ENCODE measurements around the gene MTCL1.

Gene MTCL1

DNA sequence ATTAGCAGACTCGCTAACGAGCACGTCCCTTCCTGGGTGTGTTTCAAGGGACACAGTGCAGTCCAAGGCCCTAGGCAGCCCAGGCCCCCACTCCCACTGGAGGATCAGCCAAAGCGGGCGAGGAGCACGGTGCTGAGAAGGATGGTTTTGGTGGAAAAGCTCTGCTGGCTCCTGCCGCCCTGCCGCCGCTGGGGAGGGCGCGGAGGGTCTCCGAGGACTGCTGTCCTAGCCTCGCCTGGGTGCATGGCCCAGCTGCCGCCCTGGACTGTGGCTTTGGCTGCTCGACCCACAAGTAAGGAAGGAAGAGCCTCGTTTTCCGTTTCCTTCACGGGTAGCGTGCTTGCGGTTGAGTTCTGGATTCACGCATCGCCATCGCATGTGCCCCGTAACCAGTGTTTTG lies 79.9 kb downstream of the MTCL1 start:
- Histone ChIP-seq H3K4me1 (ENCODE audit: insufficient read depth, low read length, poor library complexity, severe bottlenecking) (no peaks in the 10 kb centered on the region), H3K4me3 (ENCODE audit: low read length, poor library complexity, severe bottlenecking) (no peak overlapping the region), H3F3A (ENCODE audit: low read depth) (no peaks in the 10 kb centered on the region), H2AFZ (ENCODE audit: low read length) (no peak overlapping the region), H3K36me3 (ENCODE audit: insufficient read depth, low read length) (peaks cover 15% of the 10 kb centered on the region; the same call in 1 of the 2 replicates), H4K20me1 (ENCODE audit: insufficient read depth, low read length, poor library complexity, severe bottlenecking) (no peaks in the 10 kb centered on the region), H3K4me2 (ENCODE audit: low read depth, low read length, poor library complexity, severe bottlenecking) (no peak overlapping the region), H3K9me3 (ENCODE audit: insufficient read depth, low read depth, low read length) (no peaks in the 10 kb centered on the region), H3K9me2 (replicated peaks; ENCODE audit: low read depth, low read length) (no peaks in the 10 kb centered on the region), H3K79me2 (ENCODE audit: insufficient read depth, low read length) (no peaks in the 10 kb centered on the region), H3K9ac (ENCODE audit: low read depth, low read length, poor library complexity, severe bottlenecking) (no peak overlapping the region), H3K27me3 (ENCODE audit: insufficient read depth, low read length, poor library complexity, severe bottlenecking) (no peaks in the 10 kb centered on the region)
- TF ChIP-seq EZH2phosphoT487 (IDR thresholded peaks at IDR 0.05; ENCODE audit: borderline replicate concordance), result no peak
- TF ChIP-seq, protein P1, sequence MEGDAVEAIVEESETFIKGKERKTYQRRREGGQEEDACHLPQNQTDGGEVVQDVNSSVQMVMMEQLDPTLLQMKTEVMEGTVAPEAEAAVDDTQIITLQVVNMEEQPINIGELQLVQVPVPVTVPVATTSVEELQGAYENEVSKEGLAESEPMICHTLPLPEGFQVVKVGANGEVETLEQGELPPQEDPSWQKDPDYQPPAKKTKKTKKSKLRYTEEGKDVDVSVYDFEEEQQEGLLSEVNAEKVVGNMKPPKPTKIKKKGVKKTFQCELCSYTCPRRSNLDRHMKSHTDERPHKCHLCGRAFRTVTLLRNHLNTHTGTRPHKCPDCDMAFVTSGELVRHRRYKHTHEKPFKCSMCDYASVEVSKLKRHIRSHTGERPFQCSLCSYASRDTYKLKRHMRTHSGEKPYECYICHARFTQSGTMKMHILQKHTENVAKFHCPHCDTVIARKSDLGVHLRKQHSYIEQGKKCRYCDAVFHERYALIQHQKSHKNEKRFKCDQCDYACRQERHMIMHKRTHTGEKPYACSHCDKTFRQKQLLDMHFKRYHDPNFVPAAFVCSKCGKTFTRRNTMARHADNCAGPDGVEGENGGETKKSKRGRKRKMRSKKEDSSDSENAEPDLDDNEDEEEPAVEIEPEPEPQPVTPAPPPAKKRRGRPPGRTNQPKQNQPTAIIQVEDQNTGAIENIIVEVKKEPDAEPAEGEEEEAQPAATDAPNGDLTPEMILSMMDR (conservative IDR thresholded peaks at IDR 0.05; ENCODE audit: low read length), result no peak

DNA sequence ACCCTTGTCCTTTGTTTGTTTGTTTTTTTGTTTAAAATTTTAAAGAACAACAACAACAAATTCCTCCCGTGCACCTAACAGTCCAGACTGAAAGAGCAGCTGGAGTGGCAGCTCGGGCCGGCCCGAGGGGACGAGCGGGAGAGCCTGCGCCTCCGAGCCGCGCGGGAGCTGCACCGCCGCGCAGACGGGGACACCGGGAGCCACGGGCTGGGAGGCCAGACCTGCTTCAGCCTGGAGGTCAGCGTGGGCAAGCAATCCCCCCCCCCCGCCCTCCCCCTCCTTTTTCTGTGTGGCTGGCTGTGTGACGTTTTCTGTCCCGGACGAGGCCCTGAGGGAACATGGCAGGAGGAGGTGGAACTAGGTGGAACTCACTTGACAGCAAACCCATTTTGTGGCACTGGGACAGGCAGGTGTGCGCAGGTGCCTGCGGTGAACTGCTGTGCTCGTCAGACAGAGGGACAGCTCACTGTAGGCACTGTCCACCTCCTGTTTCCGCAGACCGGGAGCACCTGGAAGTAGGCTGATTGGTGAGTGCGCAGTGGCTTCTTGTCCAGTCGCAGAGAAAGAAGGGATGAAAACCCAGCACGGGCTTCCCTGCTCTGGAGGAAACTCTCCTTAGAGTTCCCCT lies 80.6 kb downstream of the MTCL1 start:
- H4K20me1 ChIP-seq (ENCODE audit: insufficient read depth, low read length, poor library complexity, severe bottlenecking), result no peaks in the 10 kb centered on the region
- no peak overlapping the region for H3K4me2 ChIP-seq (ENCODE audit: low read depth, low read length, poor library complexity, severe bottlenecking)
- peaks cover 15% of the 10 kb centered on the region; the same call in 1 of the 2 replicates for H3K36me3 ChIP-seq (ENCODE audit: insufficient read depth, low read length)
- H2AFZ ChIP-seq (ENCODE audit: low read length), result no peak overlapping the region
- no peaks in the 10 kb centered on the region for H3K9me3 ChIP-seq (ENCODE audit: insufficient read depth, low read depth, low read length)
- no peak overlapping the region for H3K4me3 ChIP-seq (ENCODE audit: low read length, poor library complexity, severe bottlenecking)
- no peak overlapping the region for H3K9ac ChIP-seq (ENCODE audit: low read depth, low read length, poor library complexity, severe bottlenecking)
- TF ChIP-seq EZH2phosphoT487 (IDR thresholded peaks at IDR 0.05; ENCODE audit: borderline replicate concordance), result no peak
- TF ChIP-seq, protein P1 (conservative IDR thresholded peaks at IDR 0.05; ENCODE audit: low read length), result no peak
- no peaks in the 10 kb centered on the region for H3F3A ChIP-seq (ENCODE audit: low read depth)
- H3K27me3 ChIP-seq (ENCODE audit: insufficient read depth, low read length, poor library complexity, severe bottlenecking), result no peaks in the 10 kb centered on the region
- no peaks in the 10 kb centered on the region for H3K4me1 ChIP-seq (ENCODE audit: insufficient read depth, low read length, poor library complexity, severe bottlenecking)
- no peaks in the 10 kb centered on the region for H3K79me2 ChIP-seq (ENCODE audit: insufficient read depth, low read length)
- H3K9me2 ChIP-seq (replicated peaks; ENCODE audit: low read depth, low read length), result no peaks in the 10 kb centered on the region

DNA sequence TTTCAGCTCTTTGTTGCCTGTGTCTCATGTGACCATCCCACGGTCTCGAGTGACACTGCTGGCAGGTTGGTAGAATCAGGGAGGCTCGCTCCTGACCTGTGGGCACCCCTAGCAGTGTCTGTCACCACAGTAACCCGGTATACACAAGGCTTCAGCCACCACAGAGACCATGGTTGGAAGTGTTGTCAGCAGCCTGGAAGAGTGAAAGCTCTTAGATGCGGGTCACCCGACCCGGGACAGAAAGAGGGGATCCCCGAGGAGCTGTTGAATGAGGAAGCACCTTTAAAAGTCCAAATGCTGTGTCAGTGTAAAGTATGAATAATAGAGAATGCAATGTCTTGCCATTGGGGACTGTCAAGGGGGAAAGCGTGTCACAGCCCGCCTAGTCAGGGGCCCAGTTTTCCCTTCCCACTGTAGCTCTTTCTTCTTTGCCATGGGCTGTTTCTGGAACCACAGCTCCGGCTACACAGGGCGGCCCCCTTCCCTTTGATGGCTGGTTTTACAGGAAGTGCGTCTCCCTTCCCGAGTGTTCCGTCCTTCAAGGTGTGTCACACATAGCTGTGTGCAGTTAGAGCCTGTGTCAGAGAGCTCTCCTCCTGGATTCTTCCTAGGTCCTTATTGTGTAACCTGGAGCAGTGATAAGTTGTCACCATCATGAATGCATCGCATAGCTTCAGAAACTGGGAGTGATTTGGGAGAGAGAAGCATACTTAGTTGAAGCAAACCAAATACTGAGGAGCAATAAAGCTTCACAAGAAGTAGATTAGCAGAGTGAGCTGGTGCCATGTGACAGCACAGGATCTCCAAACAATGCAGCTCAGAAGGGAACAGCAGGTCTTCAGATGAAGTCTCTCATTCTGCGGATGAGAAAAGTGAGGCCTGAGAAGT lies 81.4 kb downstream of the MTCL1 start:
- no peaks in the 10 kb centered on the region for H3F3A ChIP-seq (ENCODE audit: low read depth)
- H3K79me2 ChIP-seq (ENCODE audit: insufficient read depth, low read length), result no peaks in the 10 kb centered on the region
- H3K4me3 ChIP-seq (ENCODE audit: low read length, poor library complexity, severe bottlenecking), result no peak overlapping the region
- H3K9ac ChIP-seq (ENCODE audit: low read depth, low read length, poor library complexity, severe bottlenecking), result no peak overlapping the region
- H3K4me2 ChIP-seq (ENCODE audit: low read depth, low read length, poor library complexity, severe bottlenecking), result no peak overlapping the region
- no peaks in the 10 kb centered on the region for H3K27me3 ChIP-seq (ENCODE audit: insufficient read depth, low read length, poor library complexity, severe bottlenecking)
- H3K9me3 ChIP-seq (ENCODE audit: insufficient read depth, low read depth, low read length), result no peaks in the 10 kb centered on the region
- no peaks in the 10 kb centered on the region for H3K4me1 ChIP-seq (ENCODE audit: insufficient read depth, low read length, poor library complexity, severe bottlenecking)
- H2AFZ ChIP-seq (ENCODE audit: low read length), result no peak overlapping the region
- H4K20me1 ChIP-seq (ENCODE audit: insufficient read depth, low read length, poor library complexity, severe bottlenecking), result no peaks in the 10 kb centered on the region
- peaks cover 15% of the 10 kb centered on the region; the same call in 1 of the 2 replicates for H3K36me3 ChIP-seq (ENCODE audit: insufficient read depth, low read length)
- TF ChIP-seq EZH2phosphoT487 (IDR thresholded peaks at IDR 0.05; ENCODE audit: borderline replicate concordance), result no peak
- TF ChIP-seq, protein P1 (conservative IDR thresholded peaks at IDR 0.05; ENCODE audit: low read length), result no peak
- no peaks in the 10 kb centered on the region for H3K9me2 ChIP-seq (replicated peaks; ENCODE audit: low read depth, low read length)

Measured in Loucy (cell line).